ENCODE measurements around the gene RGS1.

- TF ChIP-seq TAF1 (IDR thresholded peaks at IDR 0.05; ENCODE audit: borderline replicate concordance, low read depth, low read length): no peak
- no peak for TF ChIP-seq SIN3A (IDR thresholded peaks at IDR 0.05; ENCODE audit: borderline replicate concordance, low read depth, low read length)
- TF ChIP-seq MAX (IDR thresholded peaks at IDR 0.05; ENCODE audit: low read depth): no peak
Observed at GRCh38 chr1:192588546-192588945, 13.0 kb downstream of the RGS1 start.

All from SK-N-SH (cell line).